Endometrial microvascular endothelial cells (primary cell): ENCODE measurements around the gene TNRC6A. TPM values are rescaled to one million over a fixed set of nuclear protein-coding genes. Genes with fewer than 3 reads are reported as not detected.
"Not testable (repeated sequence)": the region's sequence is repeated elsewhere in the genome, so short reads cannot be mapped to it uniquely, and the experiment has no call there.

Source experiments
- in situ Hi-C: cut with HindIII; loops from 2 replicates; pipeline ENCODE4 v1.10.0; 2017; ENCODE audit warnings: low sequenced_read_pairs, low pct_unique_long_range_greater_than_20kb; ENCODE audit errors: inconsistent ontology term
- total RNA-seq: library from RNA; depleted of rRNA; stranded (reverse); fragments of >200 nt; gene quantifications from one replicate; pipeline ENCODE4 v1.2.3, GENCODE V29; 2015; ENCODE audit errors: inconsistent ontology term

TNRC6A gene
- total RNA-seq, 1 donor from 2014 or later, result 32.1 TPM

GRCh38 chr16:24833352-24833751, 103.9 kb downstream of the TNRC6A start:
- in situ Hi-C loops, result no loop called here

GRCh38 chr16:24834459-24835335, 105.2 kb downstream of the TNRC6A start:
- in situ Hi-C loops, result no loop called here

- in situ Hi-C loops, result no loop called here
Measured at GRCh38 chr16:24836836-24837235, 107.4 kb downstream of the TNRC6A start.

GRCh38 chr16:24837969-24838368, 108.5 kb downstream of the TNRC6A start:
- in situ Hi-C loops, result no loop called here

- in situ Hi-C loops, result no loop called here
Measured at GRCh38 chr16:24838554-24839266, 109.3 kb downstream of the TNRC6A start.

GRCh38 chr16:24839347-24839972, 110.0 kb downstream of the TNRC6A start:
- in situ Hi-C loops, result no loop called here

- in situ Hi-C loops, result no loop called here
Measured at GRCh38 chr16:24841291-24841690, 111.8 kb downstream of the TNRC6A start.

GRCh38 chr16:24844101-24845030, 114.9 kb downstream of the TNRC6A start:
- in situ Hi-C loops, result no loop called here

- in situ Hi-C loops, result not testable (repeated sequence)
Measured at GRCh38 chr16:24845031-24845365, 115.5 kb downstream of the TNRC6A start.

GRCh38 chr16:24845726-24846547, 116.5 kb downstream of the TNRC6A start, which contains the start of gene SLC5A11:
Gene SLC5A11, plus strand, starts transcription at chr16:24845963. Its CDS starts 12,681 bp downstream, at chr16:24858644.
- in situ Hi-C loops, result no loop called here

- in situ Hi-C loops, result no loop called here
Measured at GRCh38 chr16:24846548-24847357, 117.3 kb downstream of the TNRC6A start.

- in situ Hi-C loops, result no loop called here
Measured at GRCh38 chr16:24847358-24847664, 117.9 kb downstream of the TNRC6A start.

GRCh38 chr16:24848065-24848464, 118.6 kb downstream of the TNRC6A start:
- in situ Hi-C loops, result no loop called here

- in situ Hi-C loops, result no loop called here
Measured at GRCh38 chr16:24849641-24850040, 120.2 kb downstream of the TNRC6A start.

- in situ Hi-C loops, result no loop called here
Measured at GRCh38 chr16:24850289-24850938, 121.0 kb downstream of the TNRC6A start.

- in situ Hi-C loops, result no loop called here
Measured at GRCh38 chr16:24851700-24852099, 122.2 kb downstream of the TNRC6A start.

- in situ Hi-C loops, result no loop called here
Measured at GRCh38 chr16:24852281-24852721, 122.8 kb downstream of the TNRC6A start.
